Activated effector memory CD4-positive, alpha-beta T cell treated with anti-CD3 and anti-CD28 coated beads, Interleukin-2, amount 50 U/mL, for 16 hours (primary cell): Measurements from ENCODE around the gene KIRREL3.

Source experiments
- DNase-seq: peaks from one replicate; pipeline ENCODE4 v3.0.0-alpha.2; 2020

Gene KIRREL3

GRCh38 chr11:126863294-126863997 is 137.1 kb downstream of the KIRREL3 start:
- DNase-seq = no peak

GRCh38 chr11:126862664-126863243 is 137.8 kb downstream of the KIRREL3 start:
- no peak for DNase-seq

GRCh38 chr11:126861796-126862459 is 138.6 kb downstream of the KIRREL3 start:
- DNase-seq = no peak

- DNase-seq = no peak
These were observed 142.4 kb downstream of the KIRREL3 start for GRCh38 chr11:126857860-126858808.

- DNase-seq = no peak
These were observed 145.0 kb downstream of the KIRREL3 start for GRCh38 chr11:126855536-126855935.

GRCh38 chr11:126853732-126854131 is 146.8 kb downstream of the KIRREL3 start:
- no peak for DNase-seq

GRCh38 chr11:126844789-126845188 is 155.8 kb downstream of the KIRREL3 start:
- no peak for DNase-seq

GRCh38 chr11:126843096-126843495 is 157.5 kb downstream of the KIRREL3 start:
- no peak for DNase-seq

GRCh38 chr11:126841999-126842398 is 158.6 kb downstream of the KIRREL3 start:
- DNase-seq = no peak

GRCh38 chr11:126840975-126841374 is 159.6 kb downstream of the KIRREL3 start:
- DNase-seq = no peak

- DNase-seq = no peak
These were observed 160.2 kb downstream of the KIRREL3 start for GRCh38 chr11:126840201-126840886.

GRCh38 chr11:126839496-126839895 is 161.1 kb downstream of the KIRREL3 start:
- no peak for DNase-seq

- no peak for DNase-seq
These were observed 161.8 kb downstream of the KIRREL3 start for GRCh38 chr11:126838779-126839178.

- DNase-seq = no peak
These were observed 163.0 kb downstream of the KIRREL3 start for GRCh38 chr11:126837581-126837980.

GRCh38 chr11:126834573-126834972 is 166.0 kb downstream of the KIRREL3 start:
- no peak for DNase-seq

- no peak for DNase-seq
These were observed 166.4 kb downstream of the KIRREL3 start for GRCh38 chr11:126834149-126834548.

GRCh38 chr11:126833065-126833464 is 167.5 kb downstream of the KIRREL3 start:
- no peak for DNase-seq

GRCh38 chr11:126832387-126832786 is 168.2 kb downstream of the KIRREL3 start:
- DNase-seq = no peak

- no peak for DNase-seq
These were observed 170.3 kb downstream of the KIRREL3 start for GRCh38 chr11:126830216-126830806.

GRCh38 chr11:126829716-126830115 is 170.9 kb downstream of the KIRREL3 start:
- no peak for DNase-seq

- DNase-seq = no peak
These were observed 176.4 kb downstream of the KIRREL3 start for GRCh38 chr11:126824035-126824607.

GRCh38 chr11:126823274-126823673 is 177.3 kb downstream of the KIRREL3 start:
- no peak for DNase-seq
